Fibroblast of skin of right biceps (primary cell): Measurements from ENCODE around the gene PLAC9.

Experiments used
- DNase-seq: peaks from one replicate; pipeline ENCODE4 v3.0.0-alpha.2; 2013

PLAC9 gene

GRCh38 chr10:80186364-80187012 lies 54.0 kb downstream of the PLAC9 start:
- no peak for DNase-seq

GRCh38 chr10:80187060-80187459 lies 54.5 kb downstream of the PLAC9 start:
- no peak for DNase-seq

GRCh38 chr10:80187465-80188409 lies 55.2 kb downstream of the PLAC9 start:
- no peak for DNase-seq

GRCh38 chr10:80188713-80189112 lies 56.2 kb downstream of the PLAC9 start:
- no peak for DNase-seq

- no peak for DNase-seq
Measured at GRCh38 chr10:80191589-80192270, 59.2 kb downstream of the PLAC9 start.

GRCh38 chr10:80192553-80192952 lies 60.0 kb downstream of the PLAC9 start:
- DNase-seq, result no peak

GRCh38 chr10:80194373-80195045 lies 62.0 kb downstream of the PLAC9 start:
- no peak for DNase-seq
